Bronchial epithelial cell (primary cell): ENCODE results near the gene SPATS1. TPM values are rescaled to one million over a fixed set of nuclear protein-coding genes. Genes with fewer than 3 reads are reported as not detected.
A peak's percentile ranks its signal among the peaks of the same experiment; 100 is the strongest.

Source experiments
- DNase-seq: peaks from one replicate; pipeline ENCODE4 v3.0.0-alpha.2; 2010; ENCODE audit warnings: low read depth
- FAIRE-seq: peaks from 2 replicates; lab custom pipeline; 2011; peaks lifted over from hg19 to GRCh38; lab: Jason Lieb, UNC
- H3K27me3 ChIP-seq: 2 replicates; pipeline ENCODE4 v1.5.1; 2011; ENCODE audit warnings: low read length; ENCODE audit not compliant: control insufficient read depth, insufficient read depth
- H3K36me3 ChIP-seq: 2 replicates; pipeline ENCODE4 v1.5.1; 2011; ENCODE audit warnings: low read length; ENCODE audit not compliant: control insufficient read depth, insufficient read depth
- H3K4me3 ChIP-seq: 2 replicates; pipeline ENCODE4 v1.5.1; 2011; ENCODE audit warnings: mild to moderate bottlenecking, low read depth, low read length, control low read depth
- CTCF ChIP-seq: IDR thresholded peaks from 2 replicates; pipeline ENCODE4 v1.5.1; 2011; ENCODE audit warnings: mild to moderate bottlenecking, moderate library complexity, low read length, control low read depth, inconsistent platforms; ENCODE audit not compliant: insufficient read depth, severe bottlenecking
- total RNA-seq: library from RNA; depleted of rRNA; stranded (reverse); fragments of >200 nt; gene quantifications from 2 replicates; pipeline ENCODE4 v1.2.1, GENCODE V29; 2014

SPATS1 gene
- total RNA-seq, 1 donor from 2014 or later = not detected

- DNase-seq (peak; percentile 97), FAIRE-seq (no peak)
- peaks cover 1% of the 10 kb centered on the region for H3K36me3 ChIP-seq
- no peaks in the 10 kb centered on the region for H3K27me3 ChIP-seq
- no peak for TF ChIP-seq CTCF
- H3K4me3 ChIP-seq = peak within 1 kb of the TSS; percentile 89
Measured at GRCh38 chr6:44387346-44388134, 45.1 kb downstream of the SPATS1 start, which contains the start of gene CDC5L. Gene CDC5L (plus strand): TSS chr6:44387706. CDS start chr6:44387824, 118 bp downstream.

GRCh38 chr6:44388135-44388487 lies 45.7 kb downstream of the SPATS1 start:
- Histone ChIP-seq H3K27me3 (no peaks in the 10 kb centered on the region), H3K36me3 (peaks cover 1% of the 10 kb centered on the region), H3K4me3 (peak overlapping the region; percentile 89)
- FAIRE-seq (no peak), DNase-seq (peak; percentile 12)
- no peak for TF ChIP-seq CTCF

GRCh38 chr6:44388887-44389286 lies 46.4 kb downstream of the SPATS1 start:
- H3K36me3 ChIP-seq = peaks cover 5% of the 10 kb centered on the region
- DNase-seq (no peak), FAIRE-seq (no peak)
- TF ChIP-seq CTCF = no peak
- H3K4me3 ChIP-seq = no peak overlapping the region
- no peaks in the 10 kb centered on the region for H3K27me3 ChIP-seq

GRCh38 chr6:44390158-44390683 lies 47.8 kb downstream of the SPATS1 start:
- Histone ChIP-seq H3K36me3 (peaks cover 6% of the 10 kb centered on the region), H3K27me3 (no peaks in the 10 kb centered on the region), H3K4me3 (no peak overlapping the region)
- no peak for TF ChIP-seq CTCF
- FAIRE-seq = no peak
- no peak for DNase-seq

Other genes with a start within 250 kb of the SPATS1 start
- 66.3 and 90.0 TPM in 2 replicates for gene MRPL14, start 215.2 kb upstream of the SPATS1 start, total RNA-seq
- 27.4 and 40.3 TPM in 2 replicates for gene TMEM63B, start 215.1 kb upstream of the SPATS1 start, total RNA-seq
- gene CAPN11, start 183.8 kb upstream of the SPATS1 start, total RNA-seq = not detected in 2 replicates
- gene MYMX, start 125.7 kb upstream of the SPATS1 start, total RNA-seq = not detected in 2 replicates
- 1.2 and 1.8 TPM in 2 replicates for gene SLC29A1, start 119.1 kb upstream of the SPATS1 start, total RNA-seq
- 200 and 396 TPM in 2 replicates for gene HSP90AB1, start 95.5 kb upstream of the SPATS1 start, total RNA-seq
- gene SLC35B2, start 85.1 kb upstream of the SPATS1 start, total RNA-seq = 50.4 and 52.9 TPM in 2 replicates
- gene NFKBIE, start 77.1 kb upstream of the SPATS1 start, total RNA-seq = 3.3 and 5.3 TPM in 2 replicates
- not detected in 2 replicates for gene TMEM151B, start 72.2 kb upstream of the SPATS1 start, total RNA-seq
- gene AARS2, start 29.3 kb upstream of the SPATS1 start, total RNA-seq = 9.5 and 12.4 TPM in 2 replicates
- 16.8 and 18.9 TPM in 2 replicates for gene CDC5L, start 45.1 kb downstream of the SPATS1 start, total RNA-seq